CD4-positive, alpha-beta T cell (primary cell): Measurements from ENCODE around the gene DNPEP. TPM values are rescaled to one million over a fixed set of nuclear protein-coding genes. Genes with fewer than 3 reads are reported as not detected.

Experiments
- ATAC-seq: fragments of 200-7000 bp; cut with Tn5 transposase; one replicate; pipeline ENCODE4 v1.10.0; 2022; ENCODE audit warnings: mild to moderate bottlenecking; ENCODE audit not compliant: poor library complexity
- CTCF ChIA-PET: fragments of 350-600 bp; sonication (Branson Sonifier 250); formaldehyde crosslinking; loops from one replicate; lab custom pipeline; 2021; ENCODE audit warnings: antibody characterized with exemption, inconsistent platforms; lab: Charles Lee
- POLR2A ChIA-PET: fragments of 350-600 bp; sonication (Branson Sonifier 250); formaldehyde crosslinking; loops from one replicate; lab custom pipeline; 2021; ENCODE audit warnings: antibody characterized with exemption, inconsistent platforms; lab: Charles Lee
- DNase-seq, 14 experiments: peaks; one replicate each; pipeline ENCODE4 v3.0.0-alpha.2; 2013 to 2020; ENCODE audit warnings: mixed read lengths in 2 of 14
- H3K27ac ChIP-seq, 2 donors: one replicate each; pipeline versions ENCODE4 v1.5.1 to v1.7.0; 2013; ENCODE audit warnings: low read length in 2 of 2, low read depth in 1 of 2, mild to moderate bottlenecking in 1 of 2
- H3K27me3 ChIP-seq, 2 experiments: 1 replicate in 1 of 2; 2 replicates in 1 of 2; pipeline versions ENCODE4 v1.6.1 to v1.7.0; 2013; ENCODE audit warnings: low read length in 2 of 2, control low read depth in 1 of 2, mild to moderate bottlenecking in 1 of 2, moderate library complexity in 1 of 2; ENCODE audit not compliant: insufficient read depth in 2 of 2, control insufficient read depth in 1 of 2
- H3K36me3 ChIP-seq: one replicate; pipeline ENCODE4 v1.6.1; 2013; ENCODE audit warnings: low read length, control low read depth; ENCODE audit not compliant: insufficient read depth
- H3K4me1 ChIP-seq: one replicate; pipeline ENCODE4 v1.6.1; 2013; ENCODE audit warnings: low read length, control low read depth; ENCODE audit not compliant: insufficient read depth
- H3K4me3 ChIP-seq: one replicate; pipeline ENCODE4 v1.5.1; 2013; ENCODE audit warnings: mild to moderate bottlenecking, low read length, moderate library complexity
- H3K9me3 ChIP-seq, 2 experiments: 1 replicate in 1 of 2; 2 replicates in 1 of 2; pipeline versions ENCODE4 v1.6.1 to v1.7.0; 2013; ENCODE audit warnings: low read length in 2 of 2, mild to moderate bottlenecking in 2 of 2, control low read depth in 1 of 2, moderate library complexity in 1 of 2; ENCODE audit not compliant: control insufficient read depth in 1 of 2, insufficient read depth in 1 of 2
- H3K27ac Mint-ChIP-seq: one replicate; pipeline ENCODE4 v1.8.0; 2020; ENCODE audit warnings: mixed read lengths
- H3K27me3 Mint-ChIP-seq: one replicate; pipeline ENCODE4 v1.8.0; 2021; ENCODE audit warnings: mixed read lengths
- H3K36me3 Mint-ChIP-seq: one replicate; pipeline ENCODE4 v1.8.0; 2021; ENCODE audit warnings: low read depth, mixed read lengths
- H3K4me1 Mint-ChIP-seq: one replicate; pipeline ENCODE4 v1.8.0; 2021; ENCODE audit warnings: low read depth, mixed read lengths
- H3K4me3 Mint-ChIP-seq: one replicate; pipeline ENCODE4 v1.8.0; 2020; ENCODE audit warnings: mild to moderate bottlenecking, mixed read lengths
- H3K9me3 Mint-ChIP-seq: one replicate; pipeline ENCODE4 v1.8.0; 2020; ENCODE audit warnings: mixed read lengths
- intact Hi-C, 2 experiments: fragments of 100-400 bp; cut with DNase I in 1 of 2; cut with micrococcal nuclease in 1 of 2; formaldehyde crosslinking; loops; one replicate each; pipeline versions ENCODE4 v1.15.1 to v1.9.0; 2023 to 2025; cut with DNase I, micrococcal nuclease
- total RNA-seq, 174 experiments: library from RNA in 2 of 174; stranded (reverse) in 2 of 174; gene quantifications; one replicate each; pipeline ENCODE4 v1.2.3 and lab custom pipeline; 2021 to 2026
- TF ChIP-seq, protein P1 (sequence below): fragments of 200-600 bp; IDR thresholded peaks from one replicate; pipeline ENCODE4 v1.8.0; 2022; ENCODE audit warnings: antibody characterized with exemption, mild to moderate bottlenecking

The DNPEP gene
- total RNA-seq, 2 experiments from 2014 or later: 99.0 to 99.9 TPM

DNA sequence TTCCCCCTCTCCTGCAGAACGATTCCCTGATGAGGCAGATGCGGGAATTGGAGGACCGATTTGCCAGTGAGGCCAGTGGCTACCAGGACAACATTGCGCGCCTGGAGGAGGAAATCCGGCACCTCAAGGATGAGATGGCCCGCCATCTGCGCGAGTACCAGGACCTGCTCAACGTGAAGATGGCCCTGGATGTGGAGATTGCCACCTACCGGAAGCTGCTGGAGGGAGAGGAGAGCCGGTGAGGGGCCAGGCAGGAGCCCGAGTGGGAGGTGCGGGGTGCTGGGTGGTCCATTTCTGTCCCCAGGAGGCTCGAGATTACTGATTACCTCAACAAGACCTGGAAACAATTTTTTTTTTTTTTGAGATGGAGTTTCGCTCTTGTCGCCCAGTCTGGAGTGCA is 33.6 kb upstream of the DNPEP start:
- no peaks in the 10 kb centered on the region for H3K36me3 ChIP-seq
- H3K27ac Mint-ChIP-seq: no peak overlapping the region
- intact Hi-C loops: no loop called here
- H3K4me3 ChIP-seq: no peak overlapping the region
- ATAC-seq (no peak), DNase-seq (no peak)
- peaks cover 68% of the 10 kb centered on the region for H3K27me3 Mint-ChIP-seq
- TF ChIP-seq, protein P1, sequence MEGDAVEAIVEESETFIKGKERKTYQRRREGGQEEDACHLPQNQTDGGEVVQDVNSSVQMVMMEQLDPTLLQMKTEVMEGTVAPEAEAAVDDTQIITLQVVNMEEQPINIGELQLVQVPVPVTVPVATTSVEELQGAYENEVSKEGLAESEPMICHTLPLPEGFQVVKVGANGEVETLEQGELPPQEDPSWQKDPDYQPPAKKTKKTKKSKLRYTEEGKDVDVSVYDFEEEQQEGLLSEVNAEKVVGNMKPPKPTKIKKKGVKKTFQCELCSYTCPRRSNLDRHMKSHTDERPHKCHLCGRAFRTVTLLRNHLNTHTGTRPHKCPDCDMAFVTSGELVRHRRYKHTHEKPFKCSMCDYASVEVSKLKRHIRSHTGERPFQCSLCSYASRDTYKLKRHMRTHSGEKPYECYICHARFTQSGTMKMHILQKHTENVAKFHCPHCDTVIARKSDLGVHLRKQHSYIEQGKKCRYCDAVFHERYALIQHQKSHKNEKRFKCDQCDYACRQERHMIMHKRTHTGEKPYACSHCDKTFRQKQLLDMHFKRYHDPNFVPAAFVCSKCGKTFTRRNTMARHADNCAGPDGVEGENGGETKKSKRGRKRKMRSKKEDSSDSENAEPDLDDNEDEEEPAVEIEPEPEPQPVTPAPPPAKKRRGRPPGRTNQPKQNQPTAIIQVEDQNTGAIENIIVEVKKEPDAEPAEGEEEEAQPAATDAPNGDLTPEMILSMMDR: no peak
- no peaks in the 10 kb centered on the region for H3K4me1 Mint-ChIP-seq
- peaks cover 0 to 5% of the 10 kb centered on the region in 2 experiments for H3K9me3 ChIP-seq
- H3K4me3 Mint-ChIP-seq: no peak overlapping the region
- H3K27me3 ChIP-seq: peaks cover 25 to 47% of the 10 kb centered on the region in 2 experiments
- H3K27ac ChIP-seq: no peak overlapping the region
- ChIA-PET POLR2A (no interaction called here), CTCF (no interaction called here)
- H3K36me3 Mint-ChIP-seq: no peaks in the 10 kb centered on the region
- H3K4me1 ChIP-seq: peaks cover 7% of the 10 kb centered on the region
- no peaks in the 10 kb centered on the region for H3K9me3 Mint-ChIP-seq

- ChIA-PET POLR2A (no interaction called here), CTCF (no interaction called here)
- no peaks in the 10 kb centered on the region for H3K36me3 Mint-ChIP-seq
- Histone ChIP-seq H3K27ac (no peak overlapping the region), H3K36me3 (no peaks in the 10 kb centered on the region), H3K4me1 (peaks cover 7% of the 10 kb centered on the region), H3K9me3 (peaks cover 0 to 5% of the 10 kb centered on the region in 2 experiments), H3K27me3 (peaks cover 25 to 53% of the 10 kb centered on the region in 2 experiments), H3K4me3 (no peak overlapping the region)
- ATAC-seq (no peak), DNase-seq (no peak)
- no peaks in the 10 kb centered on the region for H3K9me3 Mint-ChIP-seq
- peaks cover 68% of the 10 kb centered on the region for H3K27me3 Mint-ChIP-seq
- intact Hi-C loops: no loop called here
- H3K4me1 Mint-ChIP-seq: no peaks in the 10 kb centered on the region
- TF ChIP-seq, protein P1: no peak
- H3K27ac Mint-ChIP-seq: no peak overlapping the region
- H3K4me3 Mint-ChIP-seq: no peak overlapping the region
Measured at GRCh38 chr2:219420687-219421086, 33.0 kb upstream of the DNPEP start.

DNA sequence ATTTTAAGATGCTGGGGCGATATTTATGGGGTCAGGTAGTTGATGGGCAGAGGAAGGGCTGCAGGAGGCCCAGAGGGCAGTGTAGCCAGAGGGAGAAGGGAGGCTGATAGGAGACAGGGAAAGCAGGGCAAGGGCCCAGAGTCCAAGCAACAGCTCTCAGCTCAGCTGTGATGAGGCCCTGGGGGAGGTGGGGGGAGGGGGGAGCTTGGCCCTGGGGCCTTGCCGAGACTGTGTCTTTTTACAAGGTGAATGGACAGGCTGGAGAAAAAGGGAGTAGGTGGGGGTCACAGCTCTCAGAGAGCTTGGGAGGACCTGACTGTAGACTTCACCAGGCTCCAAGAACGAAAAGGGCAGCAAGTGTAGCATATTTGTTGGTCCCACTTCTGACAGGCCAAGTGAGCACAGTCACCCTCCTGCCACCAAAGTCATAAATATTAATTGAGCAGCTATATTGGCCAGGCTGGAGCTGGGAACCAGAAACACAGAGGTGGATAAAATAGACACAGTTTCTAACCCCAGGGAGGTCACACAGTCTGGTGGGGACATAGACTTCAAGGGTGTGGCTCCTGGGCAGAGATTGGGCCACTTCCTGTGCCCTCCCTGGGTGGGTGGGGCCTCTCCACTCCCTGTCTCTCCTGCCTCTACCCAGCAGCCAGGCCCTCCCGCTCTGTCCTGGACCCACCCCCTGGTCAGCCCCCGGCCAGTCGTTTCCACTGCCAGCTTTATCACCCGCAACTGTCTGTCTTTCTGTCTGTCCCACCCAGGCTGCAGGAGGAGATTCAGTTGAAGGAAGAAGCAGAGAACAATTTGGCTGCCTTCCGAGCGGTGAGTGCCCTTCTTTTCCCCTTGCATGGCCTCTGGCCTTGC is 31.9 kb upstream of the DNPEP start:
- no peak overlapping the region for H3K4me3 ChIP-seq
- ATAC-seq (no peak), DNase-seq (no peak)
- no peak overlapping the region for H3K4me3 Mint-ChIP-seq
- H3K36me3 Mint-ChIP-seq: no peaks in the 10 kb centered on the region
- H3K27me3 Mint-ChIP-seq: peaks cover 70% of the 10 kb centered on the region
- H3K27me3 ChIP-seq: peaks cover 21 to 64% of the 10 kb centered on the region in 2 experiments
- H3K4me1 ChIP-seq: peaks cover 7% of the 10 kb centered on the region
- H3K9me3 ChIP-seq: peaks cover 0 to 5% of the 10 kb centered on the region in 2 experiments
- H3K27ac ChIP-seq: no peak overlapping the region
- no peaks in the 10 kb centered on the region for H3K4me1 Mint-ChIP-seq
- ChIA-PET POLR2A (no interaction called here), CTCF (no interaction called here)
- no peaks in the 10 kb centered on the region for H3K9me3 Mint-ChIP-seq
- H3K36me3 ChIP-seq: no peaks in the 10 kb centered on the region
- intact Hi-C loops: no loop called here
- H3K27ac Mint-ChIP-seq: no peak overlapping the region
- TF ChIP-seq, protein P1: no peak
